GM18868 (cell line): ENCODE data around the gene PRRT4.

Experiments used
- ATAC-seq: cut with Tn5 transposase; IDR thresholded peaks from one replicate; pipeline ENCODE4 v1.9.1; 2021; ENCODE audit warnings: mild to moderate bottlenecking, moderate library complexity; ENCODE audit not compliant: unreplicated experiment

Gene PRRT4

DNA sequence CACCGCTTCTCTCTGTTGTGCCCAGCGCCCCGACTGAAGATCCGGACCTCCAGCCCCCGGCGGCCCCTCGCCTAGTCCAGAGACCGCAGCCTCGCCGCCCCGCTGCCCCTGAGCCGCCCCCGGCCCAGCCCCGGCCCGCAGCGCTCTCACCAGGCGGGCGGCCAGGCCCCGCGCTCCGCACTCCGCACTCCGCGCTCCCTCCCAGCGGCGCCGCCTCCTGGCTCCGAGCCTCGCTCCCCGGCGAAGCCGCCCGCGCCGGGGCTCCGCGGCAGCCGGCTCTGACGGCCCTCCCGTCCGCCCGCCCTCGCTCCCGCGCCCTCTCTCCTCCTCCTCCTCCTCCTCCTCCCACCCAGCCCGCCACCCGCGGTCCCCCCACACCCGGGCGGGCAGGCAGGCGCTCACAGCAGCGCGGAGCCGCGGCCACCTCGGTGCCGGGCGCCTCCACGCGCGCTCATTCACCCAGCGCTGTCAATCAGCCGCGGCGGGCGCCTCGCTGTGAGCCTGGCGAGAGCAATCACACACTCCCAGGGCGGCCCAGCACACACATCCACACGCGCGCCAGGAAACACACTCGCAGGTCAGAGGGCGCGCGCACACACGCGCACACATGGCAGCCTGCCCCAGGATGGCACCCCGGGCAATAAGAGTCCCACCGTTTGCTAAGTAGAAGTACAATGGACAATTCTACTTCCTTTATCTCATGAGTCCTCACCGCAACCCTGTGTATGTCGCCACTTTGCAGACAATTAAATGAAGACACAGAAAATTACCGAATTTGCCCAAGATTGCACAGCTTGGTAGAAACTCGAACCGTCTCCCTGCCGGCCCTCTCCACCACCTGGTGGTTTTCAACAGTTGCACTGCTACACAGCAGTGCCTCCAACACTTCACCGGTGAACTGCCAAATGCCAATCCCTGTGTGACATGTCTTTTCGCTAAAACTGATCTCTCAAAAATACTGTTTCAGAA lies at the start of gene PRRT4:
TSS of gene PRRT4 (minus strand) at position 280 of the 969 bp plus-strand sequence.
- no peak for ATAC-seq

DNA sequence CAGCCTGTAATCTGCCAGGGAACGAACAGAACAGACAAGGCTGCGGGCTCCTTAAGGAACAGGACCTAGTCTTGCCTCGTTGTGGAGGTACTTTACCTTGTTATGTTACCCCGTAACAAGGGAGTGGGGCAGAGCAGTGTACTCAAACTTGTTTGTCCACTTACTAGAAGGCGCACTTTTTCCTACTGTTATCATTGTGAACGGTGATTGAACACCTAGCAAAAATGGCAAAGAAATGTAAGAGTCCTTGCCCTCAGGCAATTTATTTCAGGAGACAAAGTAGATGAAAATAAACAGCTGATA lies 48.9 kb upstream of the PRRT4 start:
- ATAC-seq: no peak

DNA sequence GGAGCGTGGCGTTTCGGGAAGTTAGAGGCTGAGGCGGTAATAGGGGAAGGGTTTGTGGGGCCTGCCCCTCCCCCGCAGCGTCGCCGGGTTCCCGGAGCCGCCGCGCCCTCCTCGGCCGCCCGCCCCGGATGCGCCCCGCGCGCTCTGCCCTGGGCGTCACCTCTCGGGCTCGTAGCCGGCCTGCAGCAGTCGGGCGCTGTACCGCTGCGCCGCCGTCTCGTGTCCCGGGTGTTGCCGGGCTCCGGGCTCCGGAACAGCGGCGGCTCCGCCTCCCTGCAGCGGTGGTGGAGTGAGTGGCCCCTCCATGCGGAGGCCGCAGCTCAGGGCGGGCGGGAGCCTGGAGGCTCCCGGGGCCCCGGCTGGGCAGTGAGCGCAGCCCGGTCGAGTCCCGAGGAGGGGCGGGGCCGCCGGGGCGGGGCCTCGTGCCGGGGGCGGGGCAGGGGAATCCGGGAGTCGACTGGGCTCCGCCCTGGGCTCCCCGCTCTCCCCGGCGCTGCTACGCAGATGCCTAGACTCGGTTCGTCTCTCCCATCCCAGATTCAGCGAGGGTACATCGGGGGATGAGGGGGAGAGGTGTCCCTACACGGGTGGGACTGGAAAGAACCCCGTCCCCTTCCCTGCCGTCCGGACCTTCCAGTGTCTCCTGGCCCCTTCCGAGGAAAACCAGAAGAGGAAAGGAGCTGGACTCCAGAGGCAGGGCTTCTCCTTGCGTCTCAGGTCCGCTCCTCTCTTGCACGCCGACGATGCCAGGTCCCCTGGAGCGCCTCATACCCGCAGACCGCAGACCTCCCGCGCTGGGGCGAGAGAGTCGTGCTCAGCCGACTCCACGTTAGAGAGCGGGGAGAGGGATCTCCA lies 48.3 kb upstream of the PRRT4 start, which contains the start of gene IMPDH1:
TSS of gene IMPDH1 (minus strand) at position 387 of the 855 bp plus-strand sequence. CDS start at position 306, 81 bp downstream.
- peak; percentile 77 for ATAC-seq

DNA sequence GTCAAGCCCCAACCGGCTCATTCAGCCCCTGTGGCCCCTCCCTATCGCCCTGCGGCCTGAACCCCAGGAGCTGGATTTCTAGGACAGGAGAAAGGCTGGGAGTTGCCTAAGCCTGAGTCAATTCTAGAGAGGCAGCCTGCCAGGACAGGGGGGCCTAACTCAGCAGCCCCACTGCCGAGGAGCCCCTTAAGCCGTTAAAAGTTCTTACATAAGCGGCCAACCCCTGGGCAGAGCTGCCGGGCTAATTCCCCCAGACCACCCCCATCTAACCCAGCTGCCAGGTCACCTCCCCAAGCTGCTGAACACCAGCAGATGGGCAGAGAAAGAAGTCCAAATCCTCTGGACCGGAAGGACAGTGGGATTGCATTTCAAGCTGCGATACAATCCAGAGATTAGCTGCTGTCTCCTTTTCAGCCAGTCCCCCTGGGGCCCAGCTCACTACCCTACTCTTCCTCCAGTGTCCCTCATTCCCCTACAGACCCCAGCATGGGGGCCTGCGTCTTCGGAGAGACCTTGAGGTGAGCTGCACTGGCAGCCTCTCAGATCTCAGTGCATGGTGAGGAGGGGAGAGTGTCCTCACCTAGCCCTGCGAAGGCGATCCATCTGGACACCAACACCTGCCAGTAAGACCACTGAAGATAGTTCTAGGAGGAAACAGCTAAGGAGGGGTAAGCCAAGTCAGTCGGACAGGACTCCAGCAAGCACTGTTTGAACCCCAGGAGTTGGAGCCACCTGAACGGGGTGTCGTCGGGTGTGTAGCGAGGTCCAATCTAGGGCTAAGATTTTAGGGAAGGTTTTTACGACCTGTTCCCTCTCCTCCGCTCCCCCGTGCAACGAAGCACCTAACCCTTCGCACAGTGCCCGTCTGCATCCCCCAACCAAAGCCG lies 47.5 kb upstream of the PRRT4 start:
- no peak for ATAC-seq

DNA sequence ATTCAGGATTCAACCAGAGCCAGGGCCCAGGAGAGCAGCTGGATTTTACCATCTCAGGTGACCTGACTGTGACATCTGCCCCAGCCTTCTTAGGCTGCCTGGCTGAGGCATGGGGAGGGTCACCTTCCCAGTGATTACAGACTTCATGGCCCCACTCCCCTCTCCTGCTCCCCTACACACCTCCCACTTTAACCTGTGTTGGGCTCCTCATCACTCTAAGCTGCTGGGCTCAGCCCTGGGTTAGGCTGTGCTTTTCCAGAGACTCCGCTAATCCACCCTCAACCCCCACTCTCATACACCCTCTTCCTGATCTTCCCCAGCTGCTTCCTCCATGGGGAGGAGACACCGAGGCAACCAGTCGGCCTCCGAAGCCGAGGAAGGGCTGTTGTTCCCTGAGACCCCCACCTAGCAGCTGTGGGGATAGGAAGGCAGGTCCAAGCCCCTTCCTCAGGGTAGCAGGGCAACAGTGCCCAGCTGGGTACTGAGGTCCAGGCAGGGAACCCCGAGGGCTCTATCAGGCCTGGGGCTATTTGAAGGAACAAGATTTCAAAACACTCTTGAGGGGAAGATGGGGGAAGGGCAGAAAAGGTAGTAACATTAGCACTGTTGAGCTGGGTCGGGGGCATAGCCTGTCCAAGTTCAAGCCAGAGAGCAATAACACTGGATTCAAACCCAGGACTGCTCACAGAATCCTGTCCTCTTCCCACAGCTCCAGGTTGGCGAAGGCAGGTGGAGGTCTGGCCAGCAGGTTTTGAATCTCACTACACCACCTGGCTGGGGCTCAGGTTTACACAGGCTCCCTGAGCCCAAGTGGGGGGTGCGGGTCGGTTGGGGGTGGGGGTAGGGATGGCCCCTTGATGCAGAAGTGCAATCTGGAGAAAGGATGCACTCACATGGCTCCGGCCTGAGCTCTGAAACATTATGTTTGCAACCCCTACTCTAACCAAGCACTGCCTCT lies 46.5 kb upstream of the PRRT4 start:
- no peak for ATAC-seq

DNA sequence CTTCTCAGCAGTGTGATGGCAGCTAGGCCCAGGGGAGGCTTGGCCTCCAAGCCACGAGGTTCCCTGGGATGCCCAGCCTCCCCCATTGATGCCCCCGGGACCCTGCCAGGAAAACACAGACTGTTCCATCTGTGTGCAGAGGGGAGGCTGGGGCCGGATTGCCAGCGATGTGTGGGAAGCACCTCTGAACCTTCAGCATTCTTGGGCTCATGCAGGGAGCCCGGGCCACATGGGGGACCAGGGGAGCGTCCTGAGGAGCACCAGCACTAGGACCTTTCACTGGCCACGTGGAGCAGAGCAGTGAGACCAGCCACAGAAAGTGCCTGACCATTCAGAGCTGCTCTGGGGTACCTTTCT lies 45.7 kb upstream of the PRRT4 start:
- ATAC-seq: no peak

DNA sequence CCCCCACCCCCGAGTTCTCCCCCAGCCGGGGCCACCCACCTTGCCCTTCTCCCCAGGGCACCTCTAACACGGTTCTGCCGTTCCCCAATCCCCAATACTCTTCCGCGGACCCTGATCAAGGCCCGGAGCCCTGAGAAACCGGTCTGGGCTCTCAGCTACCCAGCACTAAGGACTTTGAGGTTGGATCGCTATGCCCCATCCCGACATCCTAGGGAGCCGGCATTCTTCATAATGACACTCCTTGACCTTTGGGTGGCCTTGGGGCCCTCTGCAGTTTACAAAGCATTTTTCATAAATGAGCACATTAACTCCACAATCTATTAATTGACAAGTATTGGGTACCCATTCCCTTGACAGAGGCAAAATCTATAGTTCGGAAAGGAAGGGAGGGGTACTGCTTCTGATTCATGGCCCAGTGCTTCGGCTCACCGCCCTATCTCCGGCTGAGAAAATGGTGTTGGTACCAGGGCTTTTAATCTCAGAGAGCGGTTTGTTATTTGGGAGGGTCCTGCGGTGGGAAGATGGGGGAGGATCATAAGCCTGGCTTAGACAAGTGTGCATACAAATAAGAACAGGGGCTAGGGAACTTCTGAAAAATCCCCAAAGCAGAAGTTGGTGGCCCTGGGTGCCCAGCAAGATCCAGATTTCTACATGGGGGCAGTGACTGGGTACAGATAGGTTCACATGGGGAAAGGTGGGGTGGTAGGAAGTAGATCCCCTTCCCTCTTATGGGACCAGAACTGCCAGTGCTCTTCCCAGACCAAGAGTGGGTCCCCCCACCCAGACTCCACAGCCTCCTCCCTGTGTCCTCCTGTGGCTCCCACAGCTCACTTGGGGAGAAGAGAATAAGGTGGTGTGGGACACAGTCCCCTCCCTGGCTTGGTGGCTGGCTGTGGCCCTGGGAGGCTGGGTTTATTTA lies 45.1 kb upstream of the PRRT4 start:
- no peak for ATAC-seq

DNA sequence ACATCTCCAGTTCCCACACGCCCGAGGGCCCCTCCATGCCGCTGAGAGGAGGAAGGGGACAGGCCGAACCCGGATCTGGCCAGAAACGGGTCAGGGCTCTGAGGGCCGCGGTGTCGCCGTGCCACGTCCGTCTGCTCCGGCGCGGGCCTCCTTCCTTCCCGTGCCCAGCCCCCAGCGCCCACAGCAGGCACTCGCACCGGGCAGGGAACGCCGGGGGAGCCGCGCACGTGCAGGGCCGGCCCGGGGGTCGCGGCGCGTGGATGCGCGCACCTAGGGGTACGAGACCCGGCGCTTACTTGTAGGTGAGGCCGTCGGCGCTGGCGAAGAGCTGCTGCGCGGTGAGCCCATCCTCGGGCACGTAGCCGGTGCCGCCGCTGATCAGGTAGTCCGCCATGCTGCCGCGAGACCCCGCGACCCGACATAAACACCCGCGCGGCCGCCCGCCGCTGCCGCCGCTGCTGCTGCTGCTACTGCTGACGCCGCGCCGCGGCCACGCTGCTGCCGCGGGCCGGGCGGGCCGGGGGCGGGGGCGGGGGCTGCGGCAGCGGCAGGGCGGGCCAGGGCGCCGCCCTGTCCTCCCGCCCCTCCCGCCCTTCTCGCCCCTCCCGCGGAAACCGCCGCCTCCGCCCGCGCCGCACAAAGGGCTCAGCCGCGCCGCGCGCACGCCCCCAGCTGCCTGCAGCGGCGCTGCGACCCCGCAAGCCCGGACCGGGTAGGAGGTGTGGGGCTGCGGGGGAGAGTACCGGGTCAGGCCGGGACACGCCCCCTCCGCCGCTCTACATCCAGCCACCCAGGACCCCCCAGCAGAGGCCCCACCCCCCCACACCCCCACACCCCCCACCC lies 44.2 kb upstream of the PRRT4 start:
- ATAC-seq: no peak

DNA sequence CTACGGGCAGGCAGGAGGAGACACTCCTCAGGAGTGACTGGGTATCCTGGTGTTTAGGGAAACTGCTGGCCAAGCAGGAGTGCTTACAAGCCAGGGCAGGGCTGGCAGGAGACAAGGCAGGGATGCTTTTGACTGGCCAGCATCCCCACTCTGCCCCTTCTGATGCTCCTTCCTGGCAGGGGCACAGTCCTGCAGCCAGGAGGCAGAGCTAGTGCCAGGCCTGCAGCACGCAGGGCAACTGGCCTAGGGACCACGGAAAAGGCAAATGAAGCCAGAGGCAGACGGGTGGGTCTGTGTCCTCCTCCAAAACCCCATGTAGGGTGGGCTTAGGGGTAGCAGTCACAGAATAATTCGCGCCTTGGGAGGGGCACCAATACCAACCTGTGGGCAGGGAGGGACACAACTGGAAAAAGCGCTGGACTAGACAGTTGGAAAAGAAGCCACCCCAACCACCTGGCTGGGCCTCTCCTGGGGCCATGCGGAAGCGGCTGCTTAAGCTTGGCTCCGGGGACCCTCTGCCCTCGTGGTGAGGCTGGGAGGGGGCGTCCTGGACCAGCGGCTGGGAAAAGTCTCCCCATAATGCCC lies 43.5 kb upstream of the PRRT4 start:
- no peak for ATAC-seq

DNA sequence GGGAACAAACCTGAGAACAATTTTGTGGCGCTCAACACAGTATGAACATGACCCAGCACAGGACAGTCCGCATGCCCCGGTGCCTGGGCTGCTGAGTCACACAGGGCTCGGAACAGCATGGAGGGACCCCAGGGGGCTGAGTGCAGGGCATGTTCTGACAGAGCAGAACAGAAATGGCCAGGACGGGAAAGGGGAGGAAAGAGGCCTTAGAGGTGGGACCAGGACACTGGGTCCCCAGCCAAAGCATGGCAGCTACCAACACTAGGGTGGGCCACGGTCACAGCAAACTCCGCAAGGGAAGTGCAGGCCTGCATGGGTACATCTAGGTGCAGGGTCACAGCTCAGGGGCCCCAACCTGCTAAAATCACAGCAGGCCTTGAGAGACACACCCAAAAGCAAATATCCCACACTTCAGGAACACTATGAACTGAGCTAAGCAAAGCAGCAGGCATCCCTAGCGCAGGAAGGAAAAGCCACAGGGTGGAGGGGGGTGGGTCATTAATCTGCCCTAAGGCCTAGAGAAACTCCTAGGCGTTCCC lies 42.7 kb upstream of the PRRT4 start:
- ATAC-seq: no peak

DNA sequence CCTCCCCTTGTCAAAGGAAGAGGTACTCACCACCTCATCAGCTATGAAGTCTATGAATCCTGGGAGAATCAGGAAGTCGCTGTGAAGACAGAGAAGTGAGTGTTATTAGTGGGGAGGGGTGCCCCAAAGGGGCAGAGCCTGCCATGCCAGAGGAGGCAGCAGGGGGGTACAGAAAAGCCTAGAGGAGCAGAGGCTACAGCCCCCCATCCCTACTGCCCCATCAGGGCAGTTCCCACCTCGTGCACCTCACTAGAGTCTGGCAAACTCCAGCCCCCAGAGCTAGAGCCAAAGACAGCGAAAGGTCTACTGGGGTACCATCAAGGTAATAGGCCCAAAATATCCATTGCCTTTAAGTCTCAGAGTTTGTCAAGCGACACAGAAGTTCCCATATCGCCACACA lies 42.2 kb upstream of the PRRT4 start:
- ATAC-seq: no peak

DNA sequence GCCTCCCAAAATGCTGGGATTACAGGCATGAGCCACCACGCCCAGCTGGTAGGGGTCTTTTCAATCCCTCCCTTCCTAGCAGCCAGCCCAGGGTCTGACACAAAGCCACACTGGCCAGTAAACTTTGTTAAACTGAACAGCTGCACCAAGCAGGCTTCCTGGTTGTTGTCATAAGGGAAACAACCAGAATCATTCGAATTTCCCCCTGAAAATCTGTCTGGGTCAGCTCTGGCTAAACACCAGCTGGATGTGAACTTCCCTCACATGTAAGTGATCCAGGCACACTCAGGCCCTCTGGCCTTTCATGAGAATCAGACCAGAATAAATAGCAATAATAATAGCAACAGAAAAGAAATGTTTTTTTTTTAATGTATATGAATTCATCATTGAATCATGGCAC lies 40.9 kb upstream of the PRRT4 start:
- ATAC-seq: no peak

DNA sequence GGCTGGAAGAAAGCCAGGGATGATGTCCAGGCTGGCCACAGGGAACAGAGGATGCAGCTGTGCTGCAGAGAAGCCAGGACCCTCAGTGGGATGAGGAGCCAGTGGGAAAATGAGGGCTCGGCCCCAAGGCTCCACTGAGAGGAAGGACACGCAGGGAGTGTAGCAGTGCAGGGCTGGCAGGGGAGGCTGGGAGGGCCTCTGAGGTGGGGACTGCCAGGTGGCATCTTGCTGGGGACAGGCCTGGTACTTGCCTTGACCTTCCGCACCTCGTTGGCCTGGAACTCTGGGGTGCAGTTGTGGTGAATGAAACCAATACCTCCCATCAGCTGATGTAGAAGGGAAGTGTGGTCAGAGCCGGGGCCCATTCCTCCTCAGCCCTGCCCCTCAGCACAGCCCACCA lies 39.1 kb upstream of the PRRT4 start:
- no peak for ATAC-seq

DNA sequence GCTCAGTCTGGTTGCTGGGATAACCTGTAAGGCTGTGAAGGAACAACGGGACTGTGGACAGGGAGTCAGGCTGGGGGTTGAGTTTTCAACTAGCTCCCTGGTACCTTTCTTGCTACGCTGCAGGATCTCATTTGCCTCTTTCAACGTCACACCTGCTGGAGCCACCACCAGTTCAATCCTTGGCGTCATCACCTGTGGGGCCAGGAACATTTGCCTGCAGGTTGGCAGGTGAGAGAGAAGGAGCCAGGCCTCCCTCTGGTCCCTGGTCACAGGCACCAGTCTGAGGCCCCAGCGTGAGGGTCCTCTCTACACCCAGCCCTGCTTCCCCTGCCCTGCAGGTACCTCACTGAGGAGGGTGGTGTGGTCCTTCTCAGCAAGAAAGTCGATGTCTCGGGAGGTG lies 38.5 kb upstream of the PRRT4 start:
- ATAC-seq: no peak

DNA sequence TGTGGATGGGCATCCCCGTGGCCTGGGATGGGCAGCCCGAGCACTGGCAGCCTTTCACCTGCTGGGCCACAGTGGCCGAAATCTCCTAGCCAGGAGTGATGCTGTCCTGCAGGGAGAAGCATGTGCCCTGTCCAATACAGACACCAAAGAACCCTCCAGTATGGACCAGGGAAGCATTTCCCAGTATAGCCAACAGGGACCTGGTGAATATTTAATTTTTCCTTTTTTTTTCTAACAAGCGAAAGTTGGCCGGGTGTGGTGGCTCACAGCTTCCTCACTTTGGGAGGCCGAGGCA lies 37.3 kb upstream of the PRRT4 start:
- no peak for ATAC-seq

DNA sequence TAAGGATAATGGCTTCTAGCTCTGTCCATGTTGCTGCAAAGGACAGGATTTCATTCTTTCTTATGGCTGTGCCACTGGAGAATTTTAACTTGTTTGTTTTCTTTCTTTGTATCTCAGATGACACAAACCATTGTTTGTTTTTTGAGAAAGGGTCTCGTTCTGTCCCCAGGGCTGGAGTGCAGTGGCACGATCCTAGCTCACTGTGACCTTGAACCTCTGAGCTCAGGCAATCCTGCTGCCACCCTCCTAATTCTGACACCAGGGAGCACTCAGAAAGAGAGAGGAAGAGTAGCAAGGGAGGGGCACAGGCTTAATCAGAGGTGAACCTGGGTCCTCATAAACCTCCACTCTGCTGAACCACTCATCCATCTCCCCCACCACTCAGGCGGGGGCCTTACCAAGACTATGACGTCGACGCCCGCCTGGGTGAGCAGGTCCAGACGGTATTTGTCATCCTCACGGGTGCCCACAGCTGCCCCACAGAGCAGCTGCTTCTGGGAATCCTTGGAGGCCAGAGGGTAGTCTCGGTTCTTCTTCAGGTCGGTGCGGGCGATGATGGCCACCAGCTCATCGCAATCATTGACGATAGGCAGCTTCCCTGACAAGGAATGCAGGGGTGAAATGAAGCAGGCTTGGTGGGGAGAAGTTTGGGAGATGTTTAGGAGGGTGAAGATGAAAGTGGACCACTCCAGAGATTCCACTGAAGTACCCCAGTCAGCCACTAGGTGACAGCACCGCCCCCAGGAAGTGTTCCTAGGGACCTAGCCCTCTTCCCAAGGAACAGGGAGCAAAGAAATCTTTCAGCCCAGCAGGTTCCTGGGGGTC lies 36.7 kb upstream of the PRRT4 start:
- no peak for ATAC-seq

DNA sequence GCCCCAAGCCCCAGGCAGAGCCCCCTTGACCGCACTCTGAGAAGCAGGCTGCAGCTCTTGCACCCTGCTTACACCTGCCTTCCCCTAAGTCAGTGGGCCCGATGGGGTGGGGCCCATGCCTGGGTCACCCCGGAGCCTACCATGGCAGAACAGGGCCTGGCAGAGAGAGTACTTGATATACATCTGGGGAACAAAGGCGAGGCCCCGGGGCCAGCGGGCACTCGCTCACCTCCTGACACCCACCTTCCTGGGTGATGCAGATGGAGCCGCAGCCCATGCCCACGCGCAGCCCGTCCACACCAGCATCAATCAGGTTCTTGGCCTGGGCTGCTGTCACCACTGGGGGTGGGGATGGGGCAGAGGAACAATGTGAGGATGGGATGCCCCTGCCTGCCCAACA lies 34.9 kb upstream of the PRRT4 start:
- no peak for ATAC-seq
